Measurements from ENCODE around the gene PARP14.
A peak's percentile ranks its signal among the peaks of the same experiment; 100 is the strongest.

The PARP14 gene

DNA sequence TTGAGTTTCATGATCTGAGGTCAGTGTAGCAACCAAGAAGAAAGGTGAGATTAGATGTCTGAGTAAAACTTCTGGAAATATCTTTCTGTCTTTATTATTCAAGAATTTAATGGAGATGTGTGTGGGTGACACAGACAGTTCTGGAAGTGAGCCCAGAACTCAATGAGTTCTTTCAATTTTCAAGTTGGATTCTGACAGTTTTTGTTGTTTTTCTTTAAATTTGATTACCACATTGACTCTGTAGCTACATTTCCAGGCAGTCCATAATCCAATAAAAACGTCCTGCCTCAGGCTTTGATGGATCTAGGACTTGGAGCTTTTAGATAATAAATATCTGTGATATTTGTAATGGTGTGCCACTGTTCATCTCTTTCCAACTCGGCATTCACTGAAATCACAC is 3.9 kb upstream of the PARP14 start:
- CTCF ChIA-PET, result no interaction called here
- POLR2A ChIA-PET, result no interaction called here
- TF ChIP-seq BHLHE40 (IDR thresholded peaks at IDR 0.05; ENCODE audit: borderline replicate concordance) (no peak), ARNT (IDR thresholded peaks at IDR 0.05) (no peak), ZNF384 (IDR thresholded peaks at IDR 0.05) (no peak), HDGF (IDR thresholded peaks at IDR 0.05; ENCODE audit: borderline replicate concordance) (no peak), CTBP1 (IDR thresholded peaks at IDR 0.05; ENCODE audit: borderline replicate concordance) (no peak), PKNOX1 (IDR thresholded peaks at IDR 0.05) (no peak), TARDBP (IDR thresholded peaks at IDR 0.05) (no peak), ELF4 (IDR thresholded peaks at IDR 0.05) (no peak), FOXM1 (IDR thresholded peaks at IDR 0.05; ENCODE audit: borderline replicate concordance) (no peak)
- DNase-seq (ENCODE audit: extremely low spot score), result no peak

DNA sequence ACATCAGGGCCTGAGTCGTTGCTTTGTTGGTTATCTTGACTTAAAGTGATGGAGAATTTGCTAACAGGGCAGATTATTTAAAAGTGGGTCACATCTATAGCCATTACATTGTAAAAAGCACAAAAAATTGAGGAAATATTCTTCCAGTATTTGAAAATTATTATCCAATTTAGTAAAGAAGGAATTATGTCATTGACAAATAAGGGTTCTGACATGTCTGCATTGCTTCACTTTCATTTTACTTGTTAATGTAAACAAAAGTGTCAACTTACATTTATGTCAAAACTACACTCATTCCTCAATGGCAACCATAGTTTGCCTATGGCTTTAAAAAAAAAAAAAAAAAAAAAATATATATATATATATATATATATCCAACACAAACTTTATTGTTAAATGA is 3.4 kb upstream of the PARP14 start:
- TF ChIP-seq ZNF384 (IDR thresholded peaks at IDR 0.05) (no peak), CTBP1 (IDR thresholded peaks at IDR 0.05; ENCODE audit: borderline replicate concordance) (no peak), SP1 (IDR thresholded peaks at IDR 0.05) (no peak), FOXM1 (IDR thresholded peaks at IDR 0.05; ENCODE audit: borderline replicate concordance) (no peak), TARDBP (IDR thresholded peaks at IDR 0.05) (no peak), ELF4 (IDR thresholded peaks at IDR 0.05) (no peak), PKNOX1 (IDR thresholded peaks at IDR 0.05) (no peak), BHLHE40 (IDR thresholded peaks at IDR 0.05; ENCODE audit: borderline replicate concordance) (no peak), SUZ12 (IDR thresholded peaks at IDR 0.05) (no peak), ARNT (IDR thresholded peaks at IDR 0.05) (no peak), LEF1 (IDR thresholded peaks at IDR 0.05; ENCODE audit: borderline replicate concordance) (no peak), NFRKB (IDR thresholded peaks at IDR 0.05) (no peak), FOXA1 (IDR thresholded peaks at IDR 0.05) (no peak), HDGF (IDR thresholded peaks at IDR 0.05; ENCODE audit: borderline replicate concordance) (no peak), FOXK2 (IDR thresholded peaks at IDR 0.05) (no peak), L3MBTL2 (conservative IDR thresholded peaks at IDR 0.05) (no peak)
- POLR2A ChIA-PET, result no interaction called here
- CTCF ChIA-PET, result interaction anchor here (2.8 kb wide), 1 partner anchor 118 kb away, joined by 15 read pairs; no protein-coding TSS in a partner anchor
- no peak for DNase-seq (ENCODE audit: extremely low spot score)

DNA sequence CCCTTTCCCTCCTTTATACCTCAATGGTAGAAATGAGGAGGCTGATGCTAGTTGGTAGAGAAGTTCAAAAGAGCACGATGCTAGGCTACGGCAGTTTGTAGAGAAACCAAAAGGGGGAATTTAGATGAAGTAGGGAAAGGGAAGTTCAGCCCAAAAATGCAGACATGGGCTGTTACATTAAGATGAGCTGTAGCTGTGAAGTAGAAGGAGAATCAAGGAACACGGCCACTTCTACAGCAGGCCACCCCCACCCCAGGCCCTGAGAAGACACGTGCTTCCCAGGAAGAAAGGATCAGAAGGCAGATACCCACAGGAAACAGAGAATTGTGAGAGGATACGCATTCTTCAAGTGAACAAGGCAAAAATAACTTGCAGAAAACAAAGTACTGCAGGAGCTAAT is 2.1 kb upstream of the PARP14 start:
- no peak for DNase-seq (ENCODE audit: extremely low spot score)
- ChIA-PET POLR2A (interaction anchor here (1.3 to 1.8 kb wide), 3 partner anchors 114 to 262 kb away, joined by 3 to 10 read pairs (median 4); partner anchors contain the start of genes DTX3L, KPNA1, PARP9 and WDR5B), CTCF (interaction anchor here (0.7 to 2.8 kb wide), 8 partner anchors 10 to 285 kb away, joined by 3 to 15 read pairs (median 4); partner anchors contain the start of genes DTX3L and PARP9)
- TF ChIP-seq FOXK2 (IDR thresholded peaks at IDR 0.05) (no peak), PKNOX1 (IDR thresholded peaks at IDR 0.05) (no peak), SUZ12 (IDR thresholded peaks at IDR 0.05) (no peak), ELF4 (IDR thresholded peaks at IDR 0.05) (no peak), BHLHE40 (IDR thresholded peaks at IDR 0.05; ENCODE audit: borderline replicate concordance) (no peak), ZNF384 (IDR thresholded peaks at IDR 0.05) (no peak), HDGF (IDR thresholded peaks at IDR 0.05; ENCODE audit: borderline replicate concordance) (no peak), NFRKB (IDR thresholded peaks at IDR 0.05) (no peak), LEF1 (IDR thresholded peaks at IDR 0.05; ENCODE audit: borderline replicate concordance) (no peak), TARDBP (IDR thresholded peaks at IDR 0.05) (no peak), FOXA1 (IDR thresholded peaks at IDR 0.05) (no peak), CTBP1 (IDR thresholded peaks at IDR 0.05; ENCODE audit: borderline replicate concordance) (no peak), SP1 (IDR thresholded peaks at IDR 0.05) (no peak), FOXM1 (IDR thresholded peaks at IDR 0.05; ENCODE audit: borderline replicate concordance) (no peak), ARNT (IDR thresholded peaks at IDR 0.05) (no peak), L3MBTL2 (conservative IDR thresholded peaks at IDR 0.05) (no peak)

- TF ChIP-seq HDGF (IDR thresholded peaks at IDR 0.05; ENCODE audit: borderline replicate concordance), result no peak
- no peak for TF ChIP-seq LEF1 (IDR thresholded peaks at IDR 0.05; ENCODE audit: borderline replicate concordance)
- no peak for TF ChIP-seq L3MBTL2 (conservative IDR thresholded peaks at IDR 0.05)
- no peak for TF ChIP-seq BHLHE40 (IDR thresholded peaks at IDR 0.05; ENCODE audit: borderline replicate concordance)
- TF ChIP-seq FOXM1 (IDR thresholded peaks at IDR 0.05; ENCODE audit: borderline replicate concordance), result no peak
- no peak for TF ChIP-seq ZNF384 (IDR thresholded peaks at IDR 0.05)
- TF ChIP-seq TARDBP (IDR thresholded peaks at IDR 0.05), result no peak
- TF ChIP-seq SUZ12 (IDR thresholded peaks at IDR 0.05), result no peak
- no peak for TF ChIP-seq NFRKB (IDR thresholded peaks at IDR 0.05)
- no peak for TF ChIP-seq CTBP1 (IDR thresholded peaks at IDR 0.05; ENCODE audit: borderline replicate concordance)
- no peak for TF ChIP-seq FOXK2 (IDR thresholded peaks at IDR 0.05)
- TF ChIP-seq ARNT (IDR thresholded peaks at IDR 0.05), result no peak
- no peak for TF ChIP-seq PKNOX1 (IDR thresholded peaks at IDR 0.05)
- ChIA-PET CTCF (interaction anchor here (0.6 to 2.8 kb wide), 14 partner anchors 11 to 1136 kb away, joined by 3 to 15 read pairs (median 4); partner anchors contain the start of genes DTX3L and PARP9), POLR2A (interaction anchor here (1.3 to 1.8 kb wide), 3 partner anchors 115 to 263 kb away, joined by 3 to 10 read pairs (median 4); partner anchors contain the start of genes DTX3L, KPNA1, PARP9 and WDR5B)
- DNase-seq (ENCODE audit: extremely low spot score), result peak; percentile 74
Observed at GRCh38 chr3:122679085-122679881, 1.4 kb upstream of the PARP14 start.
